CD4-positive, alpha-beta T cell treated with Interleukin-15 for 4 hours (primary cell): ENCODE results near the gene ISOC2.

Experiments used
- DNase-seq: peaks from one replicate; pipeline ENCODE4 v3.0.0-alpha.2; 2020; ENCODE audit warnings: low spot score

Gene ISOC2

DNA sequence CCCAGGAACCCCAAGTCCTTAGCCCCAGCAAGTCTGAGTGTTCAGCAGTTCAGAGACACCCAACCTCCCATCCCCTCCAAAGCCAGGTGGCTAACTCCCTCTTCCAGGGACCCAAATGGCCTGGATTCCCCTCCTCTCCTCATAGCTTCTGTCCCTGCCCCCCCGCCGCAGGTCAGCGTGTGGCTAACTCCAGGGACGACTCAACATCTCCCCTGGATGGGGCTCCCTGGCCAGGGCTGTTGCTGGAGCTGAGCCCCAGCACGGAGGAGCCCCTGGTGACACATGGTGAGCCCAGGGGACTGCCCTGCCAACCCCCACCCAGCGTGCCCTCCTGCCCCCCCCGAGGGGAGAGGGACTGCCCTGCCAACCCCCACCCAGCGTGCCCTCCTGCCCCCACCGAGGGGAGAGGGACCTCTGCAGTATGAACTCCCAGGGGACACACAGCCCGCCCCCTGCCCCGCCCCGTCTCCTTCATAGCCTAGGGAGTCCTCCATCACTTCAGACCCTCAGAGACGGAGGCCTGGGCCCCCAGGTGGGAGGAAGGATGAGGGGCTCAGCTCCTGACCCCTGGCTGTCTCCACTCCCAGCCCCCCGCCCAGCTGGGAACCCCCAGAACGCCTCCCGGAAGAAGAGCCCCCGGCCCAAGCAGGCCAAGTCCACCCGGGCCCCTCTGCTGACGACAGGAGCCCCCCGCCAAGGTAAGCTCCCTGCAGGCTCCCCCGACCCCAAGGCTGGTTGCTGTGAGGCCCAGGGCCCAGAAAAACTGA lies 28.5 kb upstream of the ISOC2 start:
- no peak for DNase-seq

DNA sequence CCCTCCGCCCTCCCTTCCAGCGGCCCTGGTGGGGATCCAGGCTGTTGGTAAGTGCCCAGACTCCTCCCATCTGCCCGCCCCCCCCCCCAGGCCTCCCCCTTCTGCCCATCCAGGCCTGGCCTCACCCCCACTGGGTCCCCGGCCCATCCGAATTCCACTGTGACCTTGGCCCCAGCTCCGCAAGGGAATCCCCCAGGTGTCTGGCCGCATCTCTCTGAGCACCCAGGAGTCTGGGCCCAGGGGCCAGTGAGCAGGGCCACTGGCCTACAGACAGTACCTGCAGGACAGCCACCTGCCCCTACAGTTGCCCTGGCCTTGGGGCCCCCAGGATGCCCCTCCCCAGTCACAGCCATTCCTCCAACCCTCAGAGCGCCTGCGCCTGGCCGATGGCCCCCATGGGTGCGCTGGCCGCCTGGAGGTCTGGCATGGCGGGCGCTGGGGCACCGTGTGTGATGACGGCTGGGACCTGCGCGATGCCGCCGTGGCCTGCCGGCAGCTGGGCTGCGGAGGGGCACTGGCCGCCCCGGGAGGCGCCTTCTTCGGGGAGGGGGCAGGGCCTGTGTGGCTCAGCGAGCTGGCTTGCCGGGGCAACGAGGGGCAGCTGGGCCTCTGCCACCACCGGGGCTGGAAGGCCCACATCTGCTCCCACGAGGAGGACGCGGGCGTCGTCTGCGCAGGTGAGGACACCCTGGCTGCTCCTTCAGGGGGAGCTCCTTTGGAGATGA lies 27.7 kb upstream of the ISOC2 start:
- DNase-seq, result no peak

GRCh38 chr19:55487924-55488687 lies 26.7 kb upstream of the ISOC2 start, which contains the start of gene SSC5D:
SSC5D (plus strand) TSS chr19:55488436; CDS start chr19:55488590, 154 bp downstream.
- no peak for DNase-seq

GRCh38 chr19:55486971-55487923 lies 25.8 kb upstream of the ISOC2 start:
- no peak for DNase-seq

DNA sequence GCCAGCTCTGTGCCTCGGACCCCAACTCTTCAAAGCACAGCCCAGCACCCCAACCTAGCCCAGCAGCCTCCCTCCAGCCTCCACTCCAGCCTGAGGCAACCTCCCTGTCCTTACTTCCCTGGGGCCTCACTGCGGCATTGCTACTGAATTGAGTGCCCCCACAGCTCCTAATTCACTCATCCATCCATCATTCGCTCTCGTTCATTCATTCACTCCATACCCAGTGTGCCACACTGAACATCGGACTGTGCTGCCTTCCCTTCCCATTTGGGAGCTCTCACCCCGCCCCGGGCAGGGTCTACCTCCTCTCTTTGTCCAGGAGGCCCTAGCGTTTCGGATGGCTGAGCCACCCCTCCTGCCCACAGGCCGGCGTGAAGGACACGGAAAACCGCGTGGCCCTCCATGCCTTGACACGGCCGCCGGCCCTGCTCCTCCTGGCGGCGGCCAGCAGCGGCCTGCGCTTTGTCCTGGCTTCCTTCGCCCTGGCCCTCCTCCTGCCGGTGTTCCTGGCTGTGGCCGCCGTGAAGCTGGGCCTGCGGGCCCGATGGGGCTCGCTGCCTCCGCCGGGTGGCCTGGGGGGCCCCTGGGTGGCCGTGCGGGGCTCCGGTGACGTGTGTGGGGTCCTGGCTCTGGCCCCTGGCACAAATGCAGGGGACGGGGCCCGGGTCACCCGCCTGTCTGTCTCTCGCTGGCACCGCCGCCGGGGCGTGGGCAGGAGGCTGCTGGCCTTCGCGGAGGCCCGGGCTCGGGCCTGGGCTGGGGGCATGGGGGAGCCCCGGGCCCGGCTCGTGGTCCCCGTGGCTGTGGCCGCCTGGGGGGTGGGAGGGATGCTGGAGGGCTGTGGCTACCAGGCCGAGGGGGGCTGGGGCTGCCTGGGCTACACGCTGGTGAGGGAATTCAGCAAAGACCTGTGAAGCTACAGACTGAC lies 24.9 kb upstream of the ISOC2 start:
- DNase-seq, result no peak

DNA sequence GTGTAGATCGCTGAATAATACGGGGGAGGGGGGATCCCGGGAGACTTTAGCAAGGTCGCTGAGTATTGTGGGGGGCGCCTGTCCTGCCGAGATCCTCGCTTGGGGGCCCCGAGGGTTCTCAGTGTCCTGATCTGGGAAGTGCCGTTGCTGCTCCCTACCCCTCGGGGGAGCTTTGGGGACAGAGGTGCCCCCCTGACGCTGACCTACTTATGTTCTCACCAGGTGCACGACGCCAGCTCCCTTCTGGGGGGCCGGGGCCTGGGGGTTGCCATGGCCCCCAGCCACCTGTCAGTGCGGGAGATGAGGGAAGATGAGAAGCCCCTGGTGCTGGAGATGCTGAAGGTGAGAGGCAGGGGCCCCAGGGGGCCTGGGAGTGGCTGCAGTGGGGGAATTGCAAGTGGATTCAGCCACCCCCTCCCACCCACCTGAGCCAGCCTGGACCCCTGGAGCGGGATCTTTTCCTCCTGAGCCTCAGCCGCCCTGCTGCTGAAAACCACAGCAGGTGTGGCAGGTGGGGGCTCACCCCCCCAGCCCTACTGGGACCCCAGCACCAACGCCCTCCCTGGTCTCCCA lies 24.1 kb upstream of the ISOC2 start:
- DNase-seq, result no peak

- peak; percentile 41 for DNase-seq
These were observed 23.4 kb upstream of the ISOC2 start, which contains the start of gene NAT14 for GRCh38 chr19:55484593-55485438. NAT14 (plus strand) TSS chr19:55485188; CDS start chr19:55485709, 521 bp downstream.

- DNase-seq, result no peak
These were observed 22.5 kb upstream of the ISOC2 start for GRCh38 chr19:55483706-55484592.

DNA sequence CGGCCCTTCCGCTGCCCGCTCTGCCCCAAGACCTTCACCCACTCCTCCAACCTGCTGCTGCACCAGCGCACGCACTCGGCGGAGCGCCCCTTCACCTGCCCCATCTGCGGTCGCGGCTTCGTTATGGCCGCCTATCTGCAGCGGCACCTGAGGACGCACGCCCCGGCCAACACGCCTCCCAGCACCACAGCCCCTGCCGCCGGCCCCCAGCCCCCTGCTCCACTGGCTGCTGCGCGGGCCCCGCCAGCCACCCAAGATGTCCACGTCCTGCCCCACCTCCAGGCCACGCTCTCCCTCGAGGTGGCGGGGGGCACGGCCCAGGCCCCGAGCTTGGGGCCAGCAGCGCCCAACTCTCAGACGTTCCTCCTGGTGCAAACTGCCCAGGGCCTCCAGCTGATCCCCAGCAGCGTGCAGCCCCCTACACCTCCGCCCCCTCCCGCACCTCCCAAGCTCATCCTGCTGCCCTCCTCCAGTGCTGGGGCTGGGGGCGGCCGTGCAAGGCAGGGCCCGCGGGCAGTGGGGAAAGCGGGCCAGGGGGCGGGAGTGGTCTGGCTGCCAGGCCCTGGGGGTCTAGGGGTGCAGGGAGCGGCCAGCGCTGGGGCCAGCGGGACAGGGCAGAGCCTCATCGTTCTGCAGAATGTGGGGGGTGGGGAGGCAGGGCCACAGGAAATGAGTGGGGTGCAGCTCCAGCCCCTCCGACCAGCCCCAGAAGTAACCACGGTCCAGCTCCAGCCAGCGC lies 21.7 kb upstream of the ISOC2 start:
- DNase-seq, result no peak

- DNase-seq, result no peak
These were observed 20.9 kb upstream of the ISOC2 start for GRCh38 chr19:55482156-55482961.

GRCh38 chr19:55481794-55482155 lies 20.3 kb upstream of the ISOC2 start:
- no peak for DNase-seq

DNA sequence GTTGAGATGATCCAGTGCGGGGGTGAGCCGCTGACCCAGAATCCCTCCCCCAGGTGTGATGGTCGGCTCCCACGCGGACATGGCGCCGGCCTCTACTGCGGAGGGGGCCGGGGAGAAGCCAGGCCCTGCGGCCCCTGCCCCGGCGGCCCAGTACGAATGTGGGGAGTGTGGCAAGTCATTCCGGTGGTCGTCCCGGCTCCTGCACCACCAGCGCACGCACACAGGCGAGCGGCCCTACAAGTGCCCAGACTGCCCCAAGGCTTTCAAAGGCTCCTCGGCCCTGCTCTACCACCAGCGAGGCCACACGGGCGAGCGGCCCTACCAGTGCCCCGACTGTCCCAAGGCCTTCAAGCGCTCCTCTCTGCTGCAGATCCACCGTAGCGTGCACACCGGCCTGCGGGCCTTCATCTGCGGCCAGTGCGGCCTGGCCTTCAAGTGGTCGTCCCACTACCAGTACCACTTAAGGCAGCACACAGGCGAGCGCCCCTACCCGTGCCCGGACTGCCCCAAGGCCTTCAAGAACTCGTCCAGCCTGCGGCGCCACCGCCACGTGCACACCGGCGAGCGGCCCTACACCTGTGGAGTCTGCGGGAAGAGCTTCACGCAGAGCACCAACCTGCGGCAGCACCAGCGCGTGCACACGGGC lies 19.8 kb upstream of the ISOC2 start:
- DNase-seq, result no peak

DNA sequence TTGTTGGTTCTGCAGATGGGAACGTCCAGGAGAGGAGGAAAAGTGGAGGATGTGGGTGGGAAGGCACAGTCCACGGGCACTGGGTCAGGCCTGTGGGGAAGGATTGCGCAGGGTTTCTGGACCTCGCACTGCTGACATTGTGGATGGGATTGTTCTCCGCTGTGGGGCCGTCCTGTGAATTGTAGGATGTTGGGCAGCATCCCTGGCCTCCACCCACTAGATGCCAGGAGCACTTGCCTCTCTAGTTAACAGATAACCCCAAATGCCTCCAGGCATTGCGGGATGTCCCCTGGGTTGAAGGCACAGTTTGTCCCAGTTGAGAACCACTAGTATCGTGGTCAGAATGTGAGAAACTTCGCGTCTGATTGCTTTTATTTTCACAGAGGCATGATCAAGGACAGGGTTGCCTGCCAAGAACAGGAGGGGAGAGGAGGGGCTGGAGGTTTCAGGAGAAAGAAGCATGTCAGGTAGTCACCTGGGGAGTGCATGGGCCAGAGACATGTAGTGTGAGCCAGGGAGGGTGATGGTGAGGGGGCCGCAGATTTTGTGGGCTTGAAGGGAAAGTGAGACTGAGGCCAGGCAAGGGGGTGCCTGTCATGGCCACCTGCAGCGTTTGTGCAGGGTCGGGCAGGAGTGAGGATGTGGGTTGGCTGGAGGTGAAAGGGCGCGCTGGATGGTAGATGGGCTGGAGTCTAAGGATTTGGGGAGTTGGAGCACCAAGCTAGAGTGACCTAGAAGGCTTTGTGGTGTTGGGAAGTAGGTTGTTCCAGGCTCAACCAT lies 18.2 kb upstream of the ISOC2 start:
- no peak for DNase-seq

DNA sequence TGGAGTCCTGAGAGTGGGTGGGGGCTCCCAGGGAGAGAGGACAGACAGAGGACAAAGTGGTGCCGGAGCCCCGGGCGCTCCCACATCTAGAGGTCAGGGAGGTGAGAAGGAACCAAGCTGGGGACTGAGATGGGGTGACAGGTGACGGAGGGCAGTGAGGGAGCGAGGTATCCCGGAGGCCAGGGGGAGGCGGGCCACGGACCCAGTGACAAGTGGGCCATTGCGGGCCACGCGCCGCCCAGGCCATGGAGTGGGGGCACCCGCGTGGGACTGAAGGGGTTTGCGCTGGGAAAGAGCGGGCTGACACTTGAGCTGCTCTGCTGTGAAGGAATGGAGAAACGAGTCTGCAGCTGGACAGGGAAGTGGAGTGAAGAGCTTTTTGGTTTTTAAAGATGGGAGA lies 17.6 kb upstream of the ISOC2 start:
- no peak for DNase-seq

GRCh38 chr19:55478364-55478763 lies 16.9 kb upstream of the ISOC2 start:
- DNase-seq, result no peak
